Stimulated activated CD4-positive, alpha-beta T cell treated with anti-CD3 and anti-CD28 coated beads, Interleukin-12 subunit alpha, Interleukin-12 subunit beta, amount 100 ng/mL, for 4 hours (primary cell): ENCODE data around the gene PAPOLA.
"Not testable (repeated sequence)": the region's sequence is repeated elsewhere in the genome, so short reads cannot be mapped to it uniquely, and the experiment has no call there.

Experiments used
- DNase-seq: peaks from one replicate; pipeline ENCODE4 v3.0.0-alpha.2; 2020

PAPOLA gene

DNA sequence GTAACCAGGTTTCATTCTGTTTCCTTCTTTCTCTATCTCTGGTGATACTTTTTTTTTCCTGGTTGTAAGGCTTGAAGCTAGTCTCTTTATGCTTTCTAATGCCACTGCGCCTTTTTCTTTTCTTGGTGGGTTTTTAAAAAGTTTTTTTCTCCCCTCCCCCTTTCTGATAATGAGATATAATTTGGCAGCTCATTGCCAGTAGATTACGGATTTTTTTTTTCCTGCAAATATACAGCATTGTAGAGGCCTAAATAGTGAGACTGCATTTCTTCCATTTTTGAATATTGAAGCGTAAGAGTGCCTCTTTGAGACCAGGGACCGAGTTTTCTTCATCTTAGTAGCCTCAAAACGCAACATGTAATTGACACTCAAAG lies 1.1 kb downstream of the PAPOLA start:
- DNase-seq, result no peak

GRCh38 chr14:96504353-96504752 lies 2.2 kb downstream of the PAPOLA start:
- not testable (repeated sequence) for DNase-seq

GRCh38 chr14:96507723-96508122 lies 5.5 kb downstream of the PAPOLA start:
- DNase-seq, result no peak

DNA sequence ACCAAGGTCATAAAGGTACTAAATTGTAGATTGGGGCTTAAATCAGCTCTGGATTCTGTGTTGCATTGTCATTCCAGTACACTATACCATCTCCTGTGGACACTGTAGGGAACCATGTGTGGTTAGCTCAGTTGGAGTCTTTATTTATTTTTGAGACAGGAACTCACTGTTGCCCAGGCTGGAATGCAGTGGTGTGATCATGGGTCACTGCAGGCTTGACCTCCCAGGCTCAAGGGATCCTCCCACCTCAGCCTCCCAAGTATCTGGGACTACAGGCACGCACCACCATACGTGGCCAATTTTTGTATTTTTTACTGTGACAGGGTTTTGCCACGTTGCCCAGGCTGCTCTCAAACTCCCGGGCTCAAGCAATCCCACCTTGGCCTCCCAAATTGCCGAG lies 6.7 kb downstream of the PAPOLA start:
- DNase-seq, result no peak

DNA sequence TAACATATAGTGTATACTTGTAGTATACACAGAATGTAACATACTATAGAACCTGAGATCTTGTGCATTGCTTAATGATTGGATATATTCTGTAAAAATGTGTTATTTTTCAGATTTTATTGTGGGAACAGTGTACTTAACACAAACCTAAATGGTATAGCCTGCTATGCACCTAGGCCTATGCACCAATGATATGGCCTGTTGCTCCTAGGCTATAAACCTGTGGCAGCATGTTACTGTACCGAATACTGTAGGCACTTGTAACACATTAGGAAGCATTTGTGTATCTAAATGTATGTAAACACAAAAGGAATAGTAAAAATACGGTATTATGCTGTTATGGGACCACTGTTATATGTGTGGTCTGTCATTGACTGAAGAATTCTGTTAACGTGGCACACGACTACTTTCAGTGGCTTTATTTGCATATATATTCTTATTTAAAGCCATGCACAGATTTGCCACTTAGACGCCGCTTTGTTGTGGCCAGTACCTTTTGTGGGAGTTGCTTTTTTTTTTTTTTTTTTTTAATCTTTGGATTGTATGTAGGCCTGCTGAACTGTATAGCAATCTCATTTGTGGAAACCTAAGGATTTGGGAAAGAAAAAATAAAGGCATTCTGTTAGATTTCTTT lies 7.4 kb downstream of the PAPOLA start:
- DNase-seq, result no peak

DNA sequence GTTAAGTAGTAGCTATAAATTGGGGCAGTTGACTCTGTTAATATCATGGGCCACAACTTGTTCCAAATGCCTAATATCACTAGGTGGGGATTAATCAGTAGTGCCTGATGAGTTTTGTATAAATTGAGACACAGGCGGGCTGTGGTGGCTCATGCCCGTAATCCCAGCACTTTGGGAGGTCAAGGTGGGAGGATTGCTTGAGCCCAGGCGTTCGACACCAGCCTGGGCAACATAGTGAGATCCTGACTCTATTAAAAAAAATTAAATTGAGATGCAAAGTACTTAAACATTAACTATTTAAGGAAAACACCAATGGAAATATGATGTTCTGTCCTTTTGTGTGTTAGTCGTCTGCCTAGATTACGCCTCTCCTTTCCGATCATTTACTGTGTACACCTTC lies 9.0 kb downstream of the PAPOLA start:
- DNase-seq, result no peak

GRCh38 chr14:96511667-96512066 lies 9.5 kb downstream of the PAPOLA start:
- DNase-seq, result no peak

GRCh38 chr14:96512122-96512521 lies 9.9 kb downstream of the PAPOLA start:
- no peak for DNase-seq

DNA sequence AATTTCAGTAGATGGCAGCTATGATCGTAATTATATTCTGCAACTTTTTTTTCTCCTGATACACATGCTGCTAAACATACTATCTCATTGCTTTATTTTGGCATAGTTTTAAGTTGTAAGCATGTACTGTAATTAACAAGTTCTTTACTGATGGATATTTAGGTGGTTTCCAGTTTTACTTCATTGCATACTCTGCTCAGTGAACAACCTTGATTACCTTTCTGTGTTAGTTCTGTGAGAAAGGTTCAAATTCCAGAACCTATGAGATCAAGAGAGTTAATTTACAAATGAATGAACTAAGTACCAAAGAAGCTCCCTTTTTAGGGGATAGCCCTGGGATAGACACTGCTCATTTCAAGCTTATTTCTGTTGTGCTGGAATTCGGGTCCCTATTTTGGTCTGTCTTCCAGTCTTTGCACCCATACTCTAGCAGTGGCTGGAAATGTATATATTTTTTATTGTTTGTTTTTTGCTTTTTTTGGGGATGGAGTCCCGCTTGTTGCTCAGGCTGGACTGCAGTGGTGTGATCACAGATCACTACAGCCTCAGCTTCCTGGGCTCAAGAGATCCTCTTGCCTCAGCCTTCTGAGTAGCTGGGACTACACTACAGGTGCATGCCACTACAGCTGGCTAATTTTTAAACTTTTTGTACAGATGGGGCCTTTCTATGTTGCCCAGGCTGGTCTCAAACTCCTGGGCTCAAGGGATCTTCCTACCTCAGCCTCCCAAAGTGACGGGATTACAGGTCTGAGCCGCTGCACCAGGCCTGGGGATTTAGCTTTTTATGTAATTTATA lies 10.6 kb downstream of the PAPOLA start:
- no peak for DNase-seq

GRCh38 chr14:96514694-96515093 lies 12.5 kb downstream of the PAPOLA start:
- no peak for DNase-seq

DNA sequence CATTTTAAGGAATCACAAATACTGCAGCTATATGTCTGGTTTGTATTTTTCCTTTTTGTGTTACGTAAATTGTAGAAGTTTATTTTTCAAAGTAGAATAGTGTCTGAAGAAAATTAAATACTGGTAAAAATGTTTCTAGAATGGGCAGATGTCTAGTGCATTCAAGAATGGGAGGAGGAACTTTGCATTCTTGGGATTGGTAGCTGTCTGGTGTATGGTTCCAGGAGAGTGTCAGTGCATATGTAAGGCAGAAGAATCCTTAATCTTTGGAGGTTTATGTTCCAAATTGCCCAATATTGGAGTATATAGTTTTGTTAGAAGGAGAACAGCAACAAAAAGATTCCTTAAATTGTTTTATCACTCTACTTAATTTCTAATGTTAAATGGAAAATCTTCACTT lies 13.5 kb downstream of the PAPOLA start:
- DNase-seq, result no peak

DNA sequence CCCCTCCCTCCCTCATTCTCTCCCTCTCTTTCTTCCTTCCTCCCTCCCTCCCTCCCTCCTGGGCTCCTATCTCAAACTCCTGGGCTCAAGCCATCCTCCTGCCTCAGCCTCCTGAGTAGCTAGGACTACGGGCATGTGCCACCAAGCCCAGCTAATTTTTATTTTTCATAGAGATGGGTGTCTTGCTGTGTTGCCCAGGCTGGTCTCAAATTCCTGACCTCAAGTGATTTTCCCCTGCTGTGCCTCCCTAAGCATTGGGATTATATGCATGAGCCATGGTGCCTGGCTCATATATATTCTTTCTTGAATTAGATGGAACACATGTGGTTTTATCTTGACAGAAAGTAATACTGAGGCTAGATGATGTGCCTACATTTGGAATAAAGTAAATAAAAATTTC lies 14.2 kb downstream of the PAPOLA start:
- DNase-seq, result no peak

GRCh38 chr14:96519970-96520369 lies 17.8 kb downstream of the PAPOLA start:
- no peak for DNase-seq

GRCh38 chr14:96525452-96525851 lies 23.3 kb downstream of the PAPOLA start:
- no peak for DNase-seq

DNA sequence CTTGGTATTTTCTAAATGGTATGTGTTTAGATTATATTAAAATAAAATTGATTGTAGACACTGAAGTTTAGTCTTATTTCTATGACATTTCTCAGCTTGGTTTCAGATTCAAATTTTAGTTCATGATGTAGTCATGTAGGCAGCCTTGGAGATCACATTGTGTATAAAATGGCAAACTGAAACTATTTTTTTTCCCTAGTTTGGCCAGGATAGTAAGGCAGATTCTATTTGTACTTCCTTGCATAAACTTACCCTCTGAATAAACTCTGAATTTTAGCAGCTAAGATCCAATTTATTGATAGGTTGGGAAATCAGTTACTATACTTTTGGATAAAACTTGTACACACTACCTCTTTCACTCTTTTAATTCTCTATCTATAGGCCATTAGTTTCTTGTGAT lies 30.4 kb downstream of the PAPOLA start:
- no peak for DNase-seq

- DNase-seq, result no peak
Measured at GRCh38 chr14:96536807-96537206, 34.6 kb downstream of the PAPOLA start.

GRCh38 chr14:96538097-96538989 lies 36.2 kb downstream of the PAPOLA start:
- no peak for DNase-seq

GRCh38 chr14:96538990-96539317 lies 36.8 kb downstream of the PAPOLA start:
- DNase-seq, result no peak

- no peak for DNase-seq
Measured at GRCh38 chr14:96554315-96554910, 52.2 kb downstream of the PAPOLA start.

- no peak for DNase-seq
Measured at GRCh38 chr14:96559571-96559970, 57.4 kb downstream of the PAPOLA start.

GRCh38 chr14:96564389-96564788 lies 62.2 kb downstream of the PAPOLA start:
- no peak for DNase-seq

- DNase-seq, result no peak
Measured at GRCh38 chr14:96565811-96566210, 63.6 kb downstream of the PAPOLA start.

- no peak for DNase-seq
Measured at GRCh38 chr14:96567289-96567899, 65.2 kb downstream of the PAPOLA start.
